K562 (cell line): ENCODE results near the gene NCDN. TPM values are rescaled to one million over a fixed set of nuclear protein-coding genes. Genes with fewer than 3 reads are reported as not detected.

Experiments used
- ARID4B ChIP-seq: sonication (generic); formaldehyde crosslinking; IDR thresholded peaks from 2 replicates; pipeline ENCODE4 v1.8.0; 2022; ENCODE audit warnings: mild to moderate bottlenecking, missing genetic modification reagents
- CSDE1 ChIP-seq, 2 experiments: fragments of 450-650 bp; IDR thresholded peaks; 2 replicates each; pipeline ENCODE4 v1.6.1; 2016; ENCODE audit warnings: mild to moderate bottlenecking in 1 of 2
- E2F6 ChIP-seq, 2 experiments: IDR thresholded peaks; 2 replicates each; pipeline ENCODE4 v1.6.1; 2011; ENCODE audit warnings: borderline replicate concordance in 1 of 2, control low read depth in 1 of 2, low read depth in 1 of 2, low read length in 1 of 2, mild to moderate bottlenecking in 1 of 2, mixed read lengths in 1 of 2, moderate library complexity in 1 of 2; ENCODE audit not compliant: insufficient read depth in 1 of 2, insufficient read length in 1 of 2, poor library complexity in 1 of 2, severe bottlenecking in 1 of 2; ENCODE audit errors: extremely low read depth in 1 of 2
- MBD2 ChIP-seq: sonication (generic); IDR thresholded peaks from 2 replicates; pipeline ENCODE4 v1.6.1; 2016; ENCODE audit warnings: low read depth, borderline replicate concordance
- MTF1 ChIP-seq: fragments of 250-450 bp; sonication (Bioruptor Pico); IDR thresholded peaks from 2 replicates; pipeline ENCODE4 v1.9.0; 2021; ENCODE audit warnings: moderate library complexity, mild to moderate bottlenecking, inconsistent platforms, borderline replicate concordance
- NR1H2 ChIP-seq: sonication (generic); formaldehyde crosslinking; IDR thresholded peaks from 2 replicates; pipeline ENCODE4 v1.4.0; 2020; ENCODE audit warnings: mild to moderate bottlenecking, missing genetic modification reagents
- SMARCA4 ChIP-seq: fragments of 450-650 bp; IDR thresholded peaks from 2 replicates; pipeline ENCODE4 v1.6.1; 2016
- ZBTB7A ChIP-seq: IDR thresholded peaks from 2 replicates; pipeline ENCODE4 v1.6.1; 2011; ENCODE audit warnings: low read depth, mild to moderate bottlenecking, low read length, moderate library complexity, borderline replicate concordance; ENCODE audit not compliant: control insufficient read depth
- ZNF133 ChIP-seq: fragments of 250-450 bp; sonication (Bioruptor Pico); IDR thresholded peaks from 2 replicates; pipeline ENCODE4 v1.4.0; 2020; ENCODE audit warnings: mild to moderate bottlenecking
- ZNF311 ChIP-seq: fragments of 250-450 bp; sonication (Bioruptor Pico); IDR thresholded peaks from 2 replicates; pipeline ENCODE4 v1.4.0; 2020; ENCODE audit warnings: mild to moderate bottlenecking, moderate library complexity
- polyA plus RNA-seq, 8 experiments: library from polyadenylated mRNA; depleted of rRNA in 4 of 8; stranded (reverse) in 5 of 8; unstranded in 3 of 8; fragments of >200 nt; fragmentation: Nextera tagmentation in 2 of 8; fragmentation: Illumina TruSeq in 1 of 8; extraction: Ambion mirVana in 2 of 8; extraction: Trizol in 1 of 8; gene quantifications; 2 replicates each; pipeline versions ENCODE4 v1.2.1 to v1.2.3, GENCODE V29; 2011 to 2014; ENCODE audit warnings: inconsistent platforms in 1 of 8, missing spikeins in 1 of 8
- total RNA-seq, 7 experiments: library from RNA; depleted of rRNA in 6 of 7; stranded (reverse); fragments of >200 nt in 6 of 7; fragmentation: Illumina TruSeq in 2 of 7; extraction: Trizol in 2 of 7; gene quantifications; 2 replicates each; pipeline versions ENCODE4 v1.2.1 to v1.2.3, GENCODE V29; 2011 to 2021; ENCODE audit warnings: low replicate concordance in 1 of 7

The NCDN gene
- total and polyA plus RNA-seq, 9 of the 15 experiments (the other 6 are each of a cell fraction or from before 2014, with no cell fraction given): 1.9 to 35.1 (median 10.7) TPM

- TF ChIP-seq ARID4B: 0 out of 2 replicates have a peak, but pooled peaks have one; percentile 56
- no peak for TF ChIP-seq ZNF133 (CRISPR knock-in tag)
- TF ChIP-seq MTF1: no peak
- TF ChIP-seq E2F6 (IDR thresholded peaks at IDR 0.05; ENCODE audit: borderline replicate concordance in 1 of 2, extremely low read depth in 1 of 2, insufficient read depth in 1 of 2, insufficient read length in 1 of 2, low read depth in 1 of 2, low read length in 1 of 2, poor library complexity in 1 of 2, severe bottlenecking in 1 of 2): peak in 1 of 2 experiments; percentile 29
- TF ChIP-seq ZBTB7A: peak; percentile 74; the same call in 1 of the 2 replicates
- TF ChIP-seq ZNF311 (CRISPR knock-in tag): no peak
- TF ChIP-seq CSDE1 (IDR thresholded peaks at IDR 0.05): 0 out of 4 replicates have a peak, but pooled peaks of 1 of the 2 experiments have one; percentile 1
- TF ChIP-seq SMARCA4: no peak
- no peak for TF ChIP-seq MBD2
- 0 out of 2 replicates have a peak, but pooled peaks have one; percentile 13 for TF ChIP-seq NR1H2
- TF ChIP-seq, all 486 proteins: peak for 8
These were observed 1.0 kb downstream of the NCDN start (continued) for GRCh38 chr1:35558374-35559316.
